ENCODE data around the gene SERBP1. TPM values are rescaled to one million over a fixed set of nuclear protein-coding genes. Genes with fewer than 3 reads are reported as not detected.

SERBP1 gene
- total RNA-seq, 1 donor from 2014 or later: 167 TPM

- Histone ChIP-seq H3K27ac (no peak overlapping the region), H3K36me3 (no peaks in the 10 kb centered on the region), H3K4me1 (peaks cover 30% of the 10 kb centered on the region), H3K27me3 (no peaks in the 10 kb centered on the region), H3K4me3 (no peak overlapping the region), H3K9me3 (no peaks in the 10 kb centered on the region)
- no peak for DNase-seq (ENCODE audit: extremely low spot score in 2 of 2)
- TF ChIP-seq POLR2A (IDR thresholded peaks at IDR 0.05): no peak
- TF ChIP-seq, protein P1, sequence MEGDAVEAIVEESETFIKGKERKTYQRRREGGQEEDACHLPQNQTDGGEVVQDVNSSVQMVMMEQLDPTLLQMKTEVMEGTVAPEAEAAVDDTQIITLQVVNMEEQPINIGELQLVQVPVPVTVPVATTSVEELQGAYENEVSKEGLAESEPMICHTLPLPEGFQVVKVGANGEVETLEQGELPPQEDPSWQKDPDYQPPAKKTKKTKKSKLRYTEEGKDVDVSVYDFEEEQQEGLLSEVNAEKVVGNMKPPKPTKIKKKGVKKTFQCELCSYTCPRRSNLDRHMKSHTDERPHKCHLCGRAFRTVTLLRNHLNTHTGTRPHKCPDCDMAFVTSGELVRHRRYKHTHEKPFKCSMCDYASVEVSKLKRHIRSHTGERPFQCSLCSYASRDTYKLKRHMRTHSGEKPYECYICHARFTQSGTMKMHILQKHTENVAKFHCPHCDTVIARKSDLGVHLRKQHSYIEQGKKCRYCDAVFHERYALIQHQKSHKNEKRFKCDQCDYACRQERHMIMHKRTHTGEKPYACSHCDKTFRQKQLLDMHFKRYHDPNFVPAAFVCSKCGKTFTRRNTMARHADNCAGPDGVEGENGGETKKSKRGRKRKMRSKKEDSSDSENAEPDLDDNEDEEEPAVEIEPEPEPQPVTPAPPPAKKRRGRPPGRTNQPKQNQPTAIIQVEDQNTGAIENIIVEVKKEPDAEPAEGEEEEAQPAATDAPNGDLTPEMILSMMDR (IDR thresholded peaks at IDR 0.05): no peak
- no peak for TF ChIP-seq POLR2AphosphoS5 (IDR thresholded peaks at IDR 0.05; ENCODE audit: insufficient read depth in 1 of 2, low read depth in 1 of 2)
- intact Hi-C loops (cut with DNase I): no loop called here
Observed at GRCh38 chr1:67463298-67463955, 33.2 kb upstream of the SERBP1 start.

- H3K9me3 ChIP-seq: no peaks in the 10 kb centered on the region
- no peaks in the 10 kb centered on the region for H3K27me3 ChIP-seq
- no peak overlapping the region for H3K27ac ChIP-seq
- TF ChIP-seq, protein P1 (IDR thresholded peaks at IDR 0.05): no peak
- TF ChIP-seq POLR2A (IDR thresholded peaks at IDR 0.05) (no peak), POLR2AphosphoS5 (IDR thresholded peaks at IDR 0.05; ENCODE audit: insufficient read depth in 1 of 2, low read depth in 1 of 2) (no peak)
- no peak for DNase-seq (ENCODE audit: extremely low spot score in 2 of 2)
- peaks cover 25% of the 10 kb centered on the region for H3K4me1 ChIP-seq
- H3K4me3 ChIP-seq: no peak overlapping the region
- intact Hi-C loops (cut with DNase I): no loop called here
- H3K36me3 ChIP-seq: no peaks in the 10 kb centered on the region
Observed at GRCh38 chr1:67460676-67461500, 30.7 kb upstream of the SERBP1 start.

DNA sequence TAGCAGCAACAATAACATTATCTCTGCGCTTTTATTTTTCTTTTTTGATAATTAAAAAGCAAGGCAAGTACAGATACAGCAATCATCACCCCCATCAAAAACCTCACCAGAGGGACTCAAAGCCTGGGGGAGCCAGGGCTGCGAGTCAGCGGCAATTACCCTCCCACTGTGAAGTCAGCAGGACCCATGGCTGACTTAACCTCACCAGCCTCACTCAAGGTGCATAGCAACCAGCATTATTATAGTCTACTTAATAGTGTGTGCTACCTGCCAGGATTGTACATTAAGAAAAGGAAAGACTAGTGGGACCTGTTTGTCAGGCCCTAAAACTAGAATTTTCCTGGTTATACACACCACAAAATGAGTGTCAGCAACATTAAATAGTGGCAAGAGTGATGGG is 28.9 kb upstream of the SERBP1 start:
- intact Hi-C loops (cut with DNase I): no loop called here
- no peak for DNase-seq (ENCODE audit: extremely low spot score in 2 of 2)
- H3K4me3 ChIP-seq: no peak overlapping the region
- peaks cover 14% of the 10 kb centered on the region for H3K4me1 ChIP-seq
- no peaks in the 10 kb centered on the region for H3K9me3 ChIP-seq
- no peaks in the 10 kb centered on the region for H3K27me3 ChIP-seq
- no peaks in the 10 kb centered on the region for H3K36me3 ChIP-seq
- TF ChIP-seq POLR2AphosphoS5 (IDR thresholded peaks at IDR 0.05; ENCODE audit: insufficient read depth in 1 of 2, low read depth in 1 of 2): peak in 1 of 2 donors; percentile 36
- TF ChIP-seq, protein P1 (IDR thresholded peaks at IDR 0.05): no peak
- H3K27ac ChIP-seq: no peak overlapping the region

- DNase-seq (ENCODE audit: extremely low spot score in 2 of 2): no peak
Observed at GRCh38 chr1:67458663-67459062, 28.5 kb upstream of the SERBP1 start.

More at GRCh38 chr1:67458663-67459062, 28.5 kb upstream of the SERBP1 start:
- Histone ChIP-seq H3K4me1 (peaks cover 11% of the 10 kb centered on the region), H3K27ac (no peak overlapping the region), H3K9me3 (no peaks in the 10 kb centered on the region), H3K27me3 (no peaks in the 10 kb centered on the region), H3K4me3 (no peak overlapping the region), H3K36me3 (no peaks in the 10 kb centered on the region)
- TF ChIP-seq POLR2A (IDR thresholded peaks at IDR 0.05) (no peak), POLR2AphosphoS5 (IDR thresholded peaks at IDR 0.05; ENCODE audit: insufficient read depth in 1 of 2, low read depth in 1 of 2) (no peak)
- TF ChIP-seq, protein P1 (IDR thresholded peaks at IDR 0.05): no peak
- intact Hi-C loops (cut with DNase I): no loop called here

All from vagina (tissue), 2 donors.